DOHH2 (cell line): Measurements from ENCODE around the gene MST1R.

Experiments
- H3F3A ChIP-seq: fragments of 200-600 bp; sonication (generic), shearing (Covaris generic); 2 replicates; pipeline ENCODE4 v1.6.0; 2016; ENCODE audit warnings: antibody characterized with exemption, mild to moderate bottlenecking; ENCODE audit not compliant: control insufficient read depth, insufficient read depth
- H3K27ac ChIP-seq: fragments of 200-600 bp; sonication (generic); 2 replicates; pipeline ENCODE4 v1.5.1; 2014; ENCODE audit warnings: low read depth, mild to moderate bottlenecking, low read length, moderate library complexity
- H3K27me3 ChIP-seq: fragments of 200-600 bp; sonication (generic); 2 replicates; pipeline ENCODE4 v1.6.1; 2014; ENCODE audit warnings: mild to moderate bottlenecking, low read length, mixed read lengths; ENCODE audit not compliant: control insufficient read depth
- H3K36me3 ChIP-seq: fragments of 200-600 bp; sonication (generic); 2 replicates; pipeline ENCODE4 v1.6.1; 2014; ENCODE audit warnings: mild to moderate bottlenecking, low read length, moderate library complexity, mixed read lengths; ENCODE audit not compliant: control insufficient read depth
- H3K4me1 ChIP-seq: fragments of 200-600 bp; sonication (generic); 2 replicates; pipeline ENCODE4 v1.6.1; 2014; ENCODE audit warnings: mild to moderate bottlenecking, low read length, mixed read lengths; ENCODE audit not compliant: control insufficient read depth
- H3K4me2 ChIP-seq: fragments of 200-600 bp; sonication (generic); 2 replicates; pipeline ENCODE4 v1.6.0; 2014; ENCODE audit warnings: mild to moderate bottlenecking, low read length, moderate library complexity
- H3K4me3 ChIP-seq: fragments of 200-600 bp; sonication (generic); 2 replicates; pipeline ENCODE4 v1.5.1; 2014; ENCODE audit warnings: mild to moderate bottlenecking, low read length, mixed read lengths
- H3K79me2 ChIP-seq: fragments of 200-600 bp; sonication (generic); 2 replicates; pipeline ENCODE4 v1.6.1; 2014; ENCODE audit warnings: mild to moderate bottlenecking, low read length, mixed read lengths; ENCODE audit not compliant: control insufficient read depth
- H3K9me2 ChIP-seq: fragments of 200-600 bp; sonication (generic); replicated peaks from 2 replicates; pipeline ENCODE4 v1.6.1; 2014; ENCODE audit warnings: mild to moderate bottlenecking, low read length, mixed read lengths; ENCODE audit not compliant: control insufficient read depth
- H3K9me3 ChIP-seq: fragments of 200-600 bp; sonication (generic); 2 replicates; pipeline ENCODE4 v1.6.1; 2014; ENCODE audit warnings: antibody characterized with exemption, low read length, mixed read lengths; ENCODE audit not compliant: control insufficient read depth, insufficient read depth
- H4K20me1 ChIP-seq: fragments of 200-600 bp; sonication (generic); 2 replicates; pipeline ENCODE4 v1.6.0; 2014; ENCODE audit warnings: low read depth, mild to moderate bottlenecking, antibody characterized with exemption, low read length, moderate library complexity; ENCODE audit not compliant: control insufficient read depth, insufficient read depth
- CTCF ChIP-seq: fragments of 200-600 bp; sonication (generic); IDR thresholded peaks from one replicate; pipeline ENCODE4 v1.5.1; 2014; ENCODE audit warnings: antibody characterized with exemption, mild to moderate bottlenecking, low read depth, low read length; ENCODE audit not compliant: poor library complexity, severe bottlenecking
- EZH2phosphoT487 ChIP-seq: fragments of 200-600 bp; sonication (generic); IDR thresholded peaks from 2 replicates; pipeline ENCODE4 v1.6.1; 2017; ENCODE audit warnings: borderline replicate concordance, mild to moderate bottlenecking, antibody characterized with exemption, low read length, moderate library complexity, mixed read lengths

Gene MST1R

GRCh38 chr3:49877716-49878115, 26.0 kb downstream of the MST1R start:
- no peak overlapping the region for H3K4me2 ChIP-seq

GRCh38 chr3:49876567-49876966, 27.1 kb downstream of the MST1R start:
- Histone ChIP-seq H3K9me2 (no peaks in the 10 kb centered on the region), H4K20me1 (no peaks in the 10 kb centered on the region; the same call in 1 of the 2 replicates), H3K27ac (no peak overlapping the region), H3K79me2 (no peaks in the 10 kb centered on the region), H3K36me3 (no peaks in the 10 kb centered on the region), H3K27me3 (no peaks in the 10 kb centered on the region), H3F3A (no peaks in the 10 kb centered on the region), H3K4me3 (no peak overlapping the region), H3K9me3 (no peaks in the 10 kb centered on the region), H3K4me1 (peaks cover 14% of the 10 kb centered on the region), H3K4me2 (no peak overlapping the region)
- no peak for TF ChIP-seq CTCF
- no peak for TF ChIP-seq EZH2phosphoT487

More at GRCh38 chr3:49877716-49878115, 26.0 kb downstream of the MST1R start:
- H4K20me1 ChIP-seq: no peaks in the 10 kb centered on the region; the same call in 1 of the 2 replicates
- TF ChIP-seq CTCF (no peak), EZH2phosphoT487 (no peak)
- no peaks in the 10 kb centered on the region for H3K79me2 ChIP-seq
- H3K4me1 ChIP-seq: peaks cover 25% of the 10 kb centered on the region
- no peaks in the 10 kb centered on the region for H3F3A ChIP-seq
- H3K27ac ChIP-seq: no peak overlapping the region
- H3K9me3 ChIP-seq: no peaks in the 10 kb centered on the region
- H3K9me2 ChIP-seq: no peaks in the 10 kb centered on the region
- no peaks in the 10 kb centered on the region for H3K36me3 ChIP-seq
- H3K27me3 ChIP-seq: no peaks in the 10 kb centered on the region
- H3K4me3 ChIP-seq: no peak overlapping the region

GRCh38 chr3:49873623-49874022, 30.1 kb downstream of the MST1R start:
- no peaks in the 10 kb centered on the region for H3K9me2 ChIP-seq
- H3K27me3 ChIP-seq: peaks cover 23% of the 10 kb centered on the region
- H4K20me1 ChIP-seq: no peaks in the 10 kb centered on the region; the same call in 1 of the 2 replicates
- H3K27ac ChIP-seq: no peak overlapping the region
- TF ChIP-seq CTCF (no peak), EZH2phosphoT487 (no peak)
- no peaks in the 10 kb centered on the region for H3K36me3 ChIP-seq
- no peaks in the 10 kb centered on the region for H3F3A ChIP-seq
- H3K4me1 ChIP-seq: peaks cover 16% of the 10 kb centered on the region
- no peaks in the 10 kb centered on the region for H3K9me3 ChIP-seq
- no peak overlapping the region for H3K4me3 ChIP-seq
- no peaks in the 10 kb centered on the region for H3K79me2 ChIP-seq
- H3K4me2 ChIP-seq: no peak overlapping the region
